ENCODE measurements around the gene BSND.
"Not testable (repeated sequence)": the region's sequence is repeated elsewhere in the genome, so short reads cannot be mapped to it uniquely, and the experiment has no call there.

BSND gene

DNA sequence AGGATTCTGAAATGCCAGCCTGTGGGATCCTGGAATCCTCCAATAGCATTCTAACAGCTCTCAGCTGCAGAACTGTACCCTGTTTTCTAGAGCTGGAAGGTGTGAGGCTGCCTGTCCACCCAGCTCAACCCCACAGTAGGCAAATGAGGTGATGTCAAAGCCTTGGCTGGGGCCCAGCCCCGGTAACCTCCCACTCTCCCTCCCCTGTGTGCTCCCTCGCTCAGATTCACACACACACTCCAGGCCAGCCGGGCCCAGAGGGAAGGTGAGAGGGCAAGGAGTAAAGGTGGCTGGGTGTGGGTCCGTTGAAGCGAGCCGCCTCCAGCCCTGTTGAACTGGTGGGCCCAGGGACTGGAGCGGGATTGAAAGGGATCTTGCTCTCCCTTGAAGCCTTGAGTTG is at the start of gene BSND:
Gene BSND (plus strand): TSS at position 257 of the 400 bp plus-strand sequence. CDS start 254 bp downstream, outside the sequence.
- no peak for DNase-seq (ENCODE audit: low read depth)

DNA sequence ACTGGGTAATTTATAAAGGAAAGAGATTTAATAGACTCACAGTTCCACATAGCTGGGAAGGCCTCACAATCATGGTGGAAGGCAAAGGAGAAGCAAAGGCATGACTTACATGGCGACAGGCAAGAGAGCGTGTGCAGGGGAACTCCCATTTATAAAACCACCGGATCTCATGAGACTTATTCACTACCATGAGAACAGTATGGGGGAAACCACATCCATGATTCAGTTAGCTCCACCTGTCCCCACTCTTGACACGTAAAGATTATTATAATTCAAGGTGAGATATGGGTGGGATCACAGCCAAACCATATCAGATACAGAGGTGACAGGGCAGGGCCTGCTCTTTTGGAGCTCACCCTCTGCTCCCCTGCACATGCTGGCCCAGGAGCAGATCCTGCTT is 49.7 kb upstream of the BSND start:
- no peak for DNase-seq (ENCODE audit: low read depth)

DNA sequence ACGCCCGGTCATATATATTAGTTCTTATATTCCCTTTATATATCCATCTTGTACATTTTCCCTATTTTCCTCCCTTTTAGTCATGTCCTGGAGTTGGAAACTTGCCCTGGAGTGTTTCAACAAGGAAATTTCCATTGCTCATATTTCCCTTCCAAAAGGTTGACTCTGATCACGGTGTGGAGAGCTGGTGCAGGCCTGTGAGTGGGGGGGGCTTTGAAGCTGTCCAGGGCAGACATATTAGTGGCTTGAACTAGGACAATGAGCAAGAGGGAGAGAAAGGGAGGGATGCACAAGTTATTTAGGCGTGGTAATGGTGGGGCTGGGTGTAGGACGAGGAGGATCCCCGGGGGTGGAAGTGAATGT is 48.7 kb upstream of the BSND start:
- no peak for DNase-seq (ENCODE audit: low read depth)

DNA sequence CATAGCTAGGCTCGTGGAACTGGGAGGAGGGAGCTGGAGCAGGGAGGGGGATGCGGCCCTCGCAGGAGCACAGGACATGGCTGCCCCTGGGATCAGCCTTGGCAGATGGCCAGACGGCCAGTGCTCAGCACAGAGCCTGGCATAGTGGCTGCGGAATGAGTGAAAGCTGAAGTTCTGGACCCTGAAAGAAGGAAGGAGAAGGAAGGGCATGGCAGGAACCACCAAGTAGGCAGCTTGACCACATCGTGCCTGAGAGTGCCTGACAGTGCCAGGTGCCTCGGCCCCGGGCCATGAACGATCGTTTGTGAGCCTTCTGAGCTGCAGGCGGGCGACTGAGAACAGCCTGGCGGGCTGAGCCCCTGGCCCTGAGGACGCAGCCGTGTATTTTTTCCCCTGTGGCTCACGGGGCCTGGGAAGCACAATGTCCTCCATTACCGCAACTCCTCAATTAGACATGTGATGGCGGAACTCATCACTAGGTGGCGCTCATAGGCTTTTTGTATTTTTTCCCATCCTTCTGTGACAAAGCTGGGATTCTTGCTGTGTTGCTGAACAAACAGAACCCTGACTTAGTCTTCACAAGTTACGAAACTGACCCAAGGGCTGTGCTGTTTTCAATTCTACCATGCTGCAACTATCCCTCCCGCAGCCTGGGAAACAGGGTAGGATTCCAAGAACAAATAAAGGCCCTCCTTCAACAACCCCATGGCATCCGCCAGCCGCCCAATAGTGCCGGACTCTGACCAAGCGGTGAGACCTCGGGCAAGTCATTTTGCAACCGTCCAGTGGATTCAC is 48.2 kb upstream of the BSND start:
- peak; percentile 69 for DNase-seq (ENCODE audit: low read depth)

DNA sequence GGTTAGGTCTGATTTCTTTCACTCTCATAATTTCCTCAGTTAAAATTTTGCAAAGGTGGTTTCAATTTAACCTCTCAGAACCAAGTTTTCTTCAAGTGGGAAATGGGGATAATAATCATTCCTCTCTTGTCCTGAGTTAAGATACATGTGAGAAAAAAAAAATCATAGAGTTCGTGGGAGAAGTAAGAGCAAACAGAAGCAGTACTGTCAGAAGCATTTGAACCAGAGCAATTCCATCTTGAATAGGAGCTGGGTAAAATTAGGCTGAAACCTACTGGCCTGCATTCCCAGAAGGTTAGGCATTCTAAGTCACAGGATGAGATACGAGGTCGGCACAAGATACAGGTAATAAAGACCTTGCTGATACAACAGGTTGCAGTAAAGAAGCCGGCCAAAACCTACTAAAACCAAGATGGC is 46.9 kb upstream of the BSND start:
- no peak for DNase-seq (ENCODE audit: low read depth)

DNA sequence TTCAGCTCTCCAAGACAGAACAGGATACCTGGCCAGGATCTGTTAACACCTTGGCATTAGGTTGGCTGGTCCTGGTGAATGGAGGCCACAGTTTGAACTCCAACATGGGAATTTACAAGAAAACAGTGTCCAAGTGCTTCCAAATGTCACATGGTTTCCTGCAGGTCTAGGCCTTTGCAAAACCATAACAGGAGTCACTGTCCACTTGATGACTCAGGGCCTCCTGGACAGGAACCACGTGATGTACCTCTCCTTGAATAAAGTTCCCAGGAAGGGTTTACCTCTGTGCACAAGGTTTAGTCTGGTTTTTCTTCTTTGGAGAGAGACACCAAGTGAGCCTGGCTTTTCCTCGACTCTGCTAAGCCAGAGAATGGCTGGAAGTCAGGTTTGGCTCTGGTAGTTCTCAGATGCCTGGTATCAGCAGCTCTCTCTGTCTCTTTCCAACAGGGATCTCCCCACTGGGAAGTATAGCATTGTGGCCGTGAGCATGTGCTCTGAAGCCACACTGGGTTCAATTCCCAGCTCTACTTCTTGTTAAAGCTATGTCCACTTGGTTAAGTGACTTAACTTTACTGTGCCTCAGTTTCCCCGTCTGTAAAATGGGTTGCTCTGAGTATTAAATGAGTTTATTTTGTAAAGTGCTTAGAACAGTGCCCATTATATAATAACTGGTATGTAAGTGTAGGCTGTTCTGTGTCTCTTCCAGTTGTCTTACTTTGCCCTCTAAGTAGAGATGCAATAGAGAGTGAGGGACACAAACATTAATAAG is 45.6 kb upstream of the BSND start:
- DNase-seq (ENCODE audit: low read depth), result no peak

DNA sequence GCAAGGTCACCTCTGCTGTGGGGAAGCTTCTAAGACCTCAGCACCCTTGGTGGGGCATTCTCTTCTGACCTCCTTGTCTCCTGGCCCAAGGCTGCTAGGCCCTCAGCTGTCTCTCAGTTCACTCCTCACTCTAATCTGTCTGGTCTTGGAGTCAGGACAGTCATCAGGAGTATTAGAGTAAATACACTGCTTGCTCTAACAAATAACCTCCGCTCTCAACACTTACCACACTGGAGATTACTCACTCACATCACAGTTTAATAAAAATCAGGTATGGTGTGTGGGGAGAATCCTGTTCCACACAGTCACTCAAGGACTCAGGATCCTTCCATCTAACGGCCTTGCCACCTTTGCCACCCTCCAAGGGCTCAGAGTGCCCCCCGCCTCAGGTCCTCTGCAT is 44.9 kb upstream of the BSND start:
- DNase-seq (ENCODE audit: low read depth), result no peak

DNA sequence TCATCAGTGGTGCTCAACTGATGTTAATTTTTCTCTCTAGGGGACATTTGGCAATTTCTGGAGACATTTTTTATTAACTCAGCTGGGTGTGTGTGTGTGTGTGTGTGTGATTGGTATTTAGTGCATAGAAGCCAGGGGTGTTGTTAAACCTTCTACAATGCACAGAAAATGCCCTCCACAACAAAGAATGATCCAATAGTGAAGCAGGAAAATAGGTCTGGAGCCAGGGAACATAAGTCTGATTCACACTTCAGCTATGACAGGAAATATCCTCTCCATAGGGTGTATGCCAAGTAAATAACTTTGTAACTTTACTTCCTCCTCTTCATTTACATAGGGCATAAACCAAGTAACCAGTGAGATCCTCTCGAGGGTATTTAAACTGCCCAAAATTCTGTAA is 43.4 kb upstream of the BSND start:
- no peak for DNase-seq (ENCODE audit: low read depth)

DNA sequence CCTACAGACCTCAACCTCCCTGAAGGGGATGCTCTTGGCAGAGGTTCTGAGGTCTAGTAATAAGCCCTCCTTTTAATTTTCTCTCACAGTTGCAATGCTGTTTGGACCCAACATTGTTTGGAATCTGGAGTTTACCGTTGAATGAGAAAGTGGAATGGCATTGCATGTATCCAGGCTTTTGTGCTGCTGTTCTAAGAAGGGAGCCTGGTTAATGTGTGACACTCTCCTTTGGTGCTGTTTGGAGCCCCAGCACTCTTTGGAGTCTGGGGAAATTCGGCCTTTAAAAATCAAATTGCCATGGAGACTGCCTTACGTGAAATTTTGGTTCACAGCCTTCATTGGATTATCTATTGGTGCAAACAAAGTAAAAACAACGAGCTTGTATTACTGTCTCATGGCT is 42.0 kb upstream of the BSND start:
- no peak for DNase-seq (ENCODE audit: low read depth)

DNA sequence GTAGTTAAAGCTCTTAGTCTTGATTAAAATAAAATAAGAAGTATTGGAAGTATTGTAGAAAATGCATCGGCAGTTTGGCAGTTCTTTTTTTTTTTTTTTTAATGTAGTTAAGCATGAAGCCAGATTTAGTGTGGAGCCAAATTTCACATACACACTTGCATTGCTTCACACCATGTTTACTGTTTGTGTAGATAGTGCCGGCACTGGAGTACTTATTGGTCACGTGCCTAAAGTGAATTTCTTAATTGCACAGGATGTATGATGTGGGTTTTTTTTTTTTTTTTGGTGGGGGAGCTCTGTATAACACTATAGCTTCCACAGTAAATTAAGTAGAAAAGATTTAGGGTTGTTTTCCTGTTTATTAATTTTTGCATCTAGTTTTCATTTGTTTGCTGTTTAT is 39.5 kb upstream of the BSND start:
- DNase-seq (ENCODE audit: low read depth), result no peak

DNA sequence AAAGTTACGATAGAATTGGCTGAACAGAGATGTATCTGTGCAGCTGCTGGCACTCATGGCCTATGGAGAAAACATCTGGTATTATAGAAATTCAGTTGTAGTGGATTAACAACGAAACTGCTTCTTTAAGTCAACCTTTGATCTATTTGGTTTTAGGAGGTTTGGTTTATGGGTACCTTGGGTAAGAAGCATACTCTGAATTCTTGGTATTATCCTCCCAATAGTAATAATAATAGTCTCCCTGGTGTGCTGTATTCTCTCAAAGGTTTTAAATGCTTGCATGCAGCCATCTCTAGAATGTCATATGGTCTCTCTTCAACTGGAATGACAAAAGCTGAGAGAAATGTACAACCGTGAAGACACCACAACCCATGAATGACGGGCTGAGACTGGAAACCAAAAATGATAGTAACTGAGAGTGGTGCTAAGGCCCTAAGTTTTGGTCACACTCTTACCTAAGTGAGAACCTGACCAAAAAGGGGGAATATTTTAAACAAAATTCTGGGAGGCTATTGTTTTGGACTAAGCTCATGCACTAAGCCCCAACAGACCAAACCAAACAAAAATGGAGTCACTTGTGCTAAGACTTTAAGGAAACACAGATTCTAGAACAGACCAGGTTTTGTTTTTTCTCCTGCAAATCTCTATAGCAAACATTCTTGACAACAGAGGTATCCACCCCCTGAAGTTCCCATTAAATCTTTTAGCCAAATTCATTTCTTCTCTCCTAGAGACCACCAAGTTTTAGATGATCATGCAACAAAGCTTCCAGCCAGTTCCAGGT is 35.9 kb upstream of the BSND start:
- no peak for DNase-seq (ENCODE audit: low read depth)

DNA sequence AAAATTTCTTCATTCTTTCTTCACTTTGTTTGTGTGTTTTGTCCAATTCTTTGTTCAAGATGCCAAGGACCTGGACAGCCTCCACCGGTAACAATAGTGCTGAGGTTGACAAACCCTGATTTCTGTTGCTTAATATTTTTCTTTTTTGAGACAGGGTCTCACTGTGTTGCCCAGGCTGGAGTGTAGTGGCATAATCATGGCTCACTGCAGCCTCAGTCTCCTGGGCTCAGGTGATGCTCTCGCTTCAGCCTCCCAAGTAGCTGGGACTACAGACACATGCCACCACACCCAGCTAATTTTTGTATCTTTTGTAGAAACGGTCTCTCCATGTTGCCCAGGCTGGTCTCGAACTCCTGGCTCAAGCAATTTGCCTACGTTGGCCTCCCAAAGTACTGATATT is 34.9 kb upstream of the BSND start:
- not testable (repeated sequence) for DNase-seq (ENCODE audit: low read depth)

DNA sequence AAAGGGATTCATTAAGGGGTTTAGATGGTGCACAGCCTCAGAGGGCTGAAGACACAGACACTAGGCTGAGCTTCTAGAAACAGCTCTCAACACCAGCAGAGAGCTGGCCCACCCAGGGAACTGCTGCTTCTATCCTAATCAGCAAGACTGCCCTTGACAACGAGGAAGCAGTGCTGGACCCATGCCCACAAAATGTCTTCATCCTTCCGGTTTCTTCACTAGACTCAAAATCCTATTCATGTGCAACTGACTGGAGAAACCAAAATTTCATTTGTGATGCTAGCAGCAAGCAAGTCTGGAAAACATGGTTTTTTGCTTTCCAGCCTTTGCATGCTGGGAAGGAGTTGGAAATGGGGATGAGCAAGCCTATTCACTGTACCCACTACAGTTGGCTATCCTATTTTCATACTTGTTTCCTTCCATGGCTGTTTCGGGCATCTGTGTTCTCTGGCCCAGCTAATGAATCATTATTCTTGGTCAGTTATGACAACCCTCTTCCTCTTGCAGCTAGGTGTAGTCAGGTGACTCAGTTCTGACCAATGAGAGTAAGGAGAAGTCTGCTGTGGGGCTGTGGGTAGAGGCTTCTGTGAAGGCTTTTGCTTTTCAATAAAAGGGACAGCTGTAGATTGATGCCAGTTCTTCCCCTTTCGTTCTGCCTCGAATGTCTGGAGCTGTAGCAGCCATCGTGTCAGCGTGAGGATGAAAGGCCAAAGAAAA is 33.0 kb upstream of the BSND start:
- DNase-seq (ENCODE audit: low read depth), result no peak

DNA sequence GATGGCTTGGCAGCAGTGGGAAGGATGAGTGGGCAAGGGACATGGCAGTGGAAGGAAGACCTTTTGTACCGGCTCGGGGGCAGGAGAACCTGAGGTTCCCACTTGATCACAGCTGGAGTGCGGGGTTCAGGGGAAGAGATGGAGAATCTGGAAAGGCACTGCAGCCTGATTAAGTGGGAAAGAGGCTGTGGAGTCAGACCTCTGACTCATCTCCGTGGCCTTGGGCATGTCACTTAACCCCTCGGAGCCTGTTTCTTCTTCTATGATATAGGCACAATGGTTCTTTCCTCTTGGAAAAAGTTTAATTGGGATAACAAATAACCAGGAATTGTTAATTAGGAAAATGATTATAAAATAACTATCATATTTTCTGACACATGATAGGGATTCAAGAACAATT is 31.4 kb upstream of the BSND start:
- DNase-seq (ENCODE audit: low read depth), result no peak

DNA sequence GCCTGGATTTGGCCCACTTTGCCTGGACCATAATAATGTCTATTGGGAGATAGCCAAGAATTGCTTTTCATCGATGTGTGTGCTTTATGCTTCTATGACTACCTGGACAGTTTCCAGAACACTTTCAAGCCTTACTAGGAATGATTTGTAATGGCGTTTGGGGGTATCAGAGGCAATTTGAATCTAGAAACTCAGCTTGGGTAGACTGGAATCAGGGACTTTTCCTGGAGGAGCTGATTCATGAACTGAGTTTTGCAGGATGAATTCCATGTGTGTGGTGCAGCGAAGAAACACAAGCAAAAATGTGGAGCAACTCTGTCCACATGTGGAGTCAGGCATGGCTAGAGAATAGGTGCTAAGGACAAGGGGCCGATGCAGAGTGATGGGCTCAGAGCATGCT is 30.2 kb upstream of the BSND start:
- DNase-seq (ENCODE audit: low read depth), result no peak

DNA sequence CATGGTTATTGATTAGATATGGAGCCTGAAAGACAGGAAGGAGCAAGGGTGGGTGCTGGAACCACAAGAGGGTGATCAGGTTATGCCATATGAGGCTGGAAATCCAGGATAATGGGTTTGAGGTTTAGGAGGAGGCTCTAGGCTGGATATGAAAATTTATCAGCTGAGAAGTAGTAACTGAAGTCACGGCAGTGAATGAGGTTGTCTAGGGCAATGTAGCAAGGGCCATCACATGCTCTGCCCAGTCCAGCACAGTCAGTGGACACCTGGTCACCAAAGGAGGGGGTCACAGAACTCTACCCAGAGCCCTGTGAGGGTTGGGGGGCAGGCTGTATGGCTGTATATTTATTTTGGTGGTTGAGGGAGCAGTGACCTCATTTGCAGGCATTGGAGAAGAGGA is 28.9 kb upstream of the BSND start:
- no peak for DNase-seq (ENCODE audit: low read depth)

DNA sequence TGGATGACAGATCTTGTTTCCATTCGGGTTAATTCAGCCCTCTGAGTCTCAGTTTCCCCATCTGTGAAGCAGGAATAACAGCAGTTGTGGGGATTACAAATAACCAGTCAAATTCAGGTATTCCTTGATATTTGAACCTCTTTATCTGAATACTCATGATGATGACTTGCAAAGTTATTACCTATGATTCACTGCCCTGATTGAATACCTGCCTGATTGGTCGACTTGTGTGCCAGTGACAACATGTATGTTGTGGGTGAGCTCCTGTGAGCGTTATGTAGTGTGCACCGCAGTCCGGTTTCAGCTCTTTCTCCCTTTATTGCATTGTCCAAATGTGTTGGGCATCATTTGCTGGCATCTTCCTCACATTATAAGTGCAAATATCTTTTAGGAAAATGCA is 27.8 kb upstream of the BSND start:
- no peak for DNase-seq (ENCODE audit: low read depth)

DNA sequence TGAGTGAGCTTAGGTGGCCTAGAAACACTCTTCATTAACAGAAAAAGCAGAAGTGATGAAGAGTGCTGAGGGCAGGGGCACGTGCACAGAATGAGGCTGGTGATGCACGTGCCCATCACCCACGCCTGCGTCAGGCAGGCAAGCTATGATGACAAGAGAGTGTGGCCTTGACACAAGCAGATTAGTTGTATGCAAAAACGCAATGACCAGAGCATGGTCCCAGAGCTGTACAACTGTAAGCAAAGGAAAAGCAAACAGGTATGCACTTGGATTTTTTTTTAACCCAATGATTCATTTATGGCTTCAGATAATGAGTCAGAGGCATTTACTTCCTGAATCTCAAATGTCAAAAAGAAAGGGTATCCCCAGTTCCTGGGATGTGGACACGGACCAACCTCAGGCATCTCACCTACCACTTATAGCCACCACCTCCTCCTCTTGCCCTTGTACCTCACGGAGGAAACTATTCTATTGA is 27.4 kb upstream of the BSND start:
- no peak for DNase-seq (ENCODE audit: low read depth)

DNA sequence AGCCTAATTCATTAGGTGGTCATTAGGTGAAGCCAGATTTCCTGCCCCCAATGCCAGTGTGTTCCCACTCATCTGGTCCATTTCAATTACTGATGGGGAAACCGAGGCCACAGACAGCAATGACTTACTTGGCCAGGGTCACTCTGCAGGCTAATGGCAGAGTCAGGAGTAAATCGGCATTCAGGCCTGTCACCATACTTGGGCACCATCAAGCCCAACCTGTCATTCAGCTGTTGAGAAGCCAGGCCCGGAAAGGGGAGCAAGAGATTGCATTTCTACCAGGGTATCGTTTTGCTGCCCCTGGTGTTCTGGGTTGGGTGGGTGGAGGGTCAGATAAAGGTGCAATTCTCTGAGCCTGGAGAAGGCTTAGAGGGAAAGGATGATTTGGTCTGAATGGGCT is 26.3 kb upstream of the BSND start:
- DNase-seq (ENCODE audit: low read depth), result no peak

DNA sequence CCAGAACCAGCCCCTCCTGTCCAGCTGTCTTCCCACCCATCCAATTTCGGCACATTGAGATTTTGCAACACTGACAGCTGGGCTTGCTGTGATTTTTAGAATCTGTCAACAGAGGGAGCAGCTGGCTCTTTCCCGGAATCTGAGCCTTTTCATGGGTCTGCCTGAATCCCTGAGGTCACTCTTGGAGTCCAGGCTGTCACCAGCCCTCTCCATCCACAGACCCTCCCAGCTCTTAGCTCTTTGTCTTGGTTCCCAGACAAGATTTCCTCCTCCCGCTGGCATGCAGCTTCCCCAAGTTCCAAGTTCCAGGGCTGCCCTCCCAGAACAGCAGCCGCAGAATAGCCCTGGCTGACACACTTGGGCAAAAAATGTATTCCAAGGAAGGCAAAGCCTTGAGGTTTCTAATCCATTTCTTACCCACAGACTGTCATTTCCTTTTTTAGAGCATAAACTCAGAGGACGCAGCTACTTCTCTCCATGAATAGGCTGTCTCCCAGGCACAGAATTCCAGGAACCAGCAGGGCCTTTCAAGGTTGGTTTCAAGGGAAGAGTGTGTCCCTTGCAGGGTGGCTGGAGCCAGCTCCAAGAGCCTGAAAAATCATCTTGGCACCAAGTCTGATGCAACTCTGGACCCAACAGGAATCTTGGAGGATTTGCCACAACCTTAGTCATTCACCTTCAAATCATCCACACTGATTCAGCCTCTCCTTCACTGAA is 25.4 kb upstream of the BSND start:
- DNase-seq (ENCODE audit: low read depth), result peak; percentile 21

DNA sequence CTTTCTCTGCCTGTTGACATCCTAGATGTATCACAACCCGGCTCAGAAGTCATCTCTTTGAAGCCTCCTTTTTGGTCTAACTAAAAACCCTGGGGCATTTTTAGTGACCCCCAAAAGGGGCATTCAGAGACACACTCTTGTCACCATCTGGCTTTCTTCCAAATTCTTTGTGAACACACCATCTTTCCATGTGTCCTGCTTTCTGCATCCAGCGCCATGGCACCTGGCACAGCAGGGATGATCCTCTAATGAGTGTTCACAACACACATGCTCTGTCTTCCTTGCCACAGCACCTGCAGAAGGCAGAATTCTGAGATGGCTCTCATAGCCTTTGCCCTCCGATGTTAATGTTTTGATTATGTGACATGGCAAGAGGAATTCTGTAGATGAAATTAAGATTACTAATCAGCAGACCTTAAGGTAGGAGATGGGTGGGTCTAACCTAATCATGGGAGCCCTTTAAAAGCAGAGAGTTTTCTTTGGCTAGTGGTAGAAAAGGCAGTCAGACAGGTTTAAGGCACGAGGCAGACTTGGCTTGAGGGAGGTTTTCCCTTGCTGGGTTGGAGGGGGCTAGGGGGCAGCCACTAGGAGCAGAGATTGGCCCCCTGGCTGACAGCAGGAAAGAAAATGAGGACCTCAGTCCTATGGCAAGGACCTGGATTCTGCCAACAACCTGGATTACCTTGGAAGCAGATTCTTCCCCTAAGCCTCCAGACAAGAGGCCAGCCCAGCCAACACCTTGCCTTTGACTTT is 23.2 kb upstream of the BSND start:
- DNase-seq (ENCODE audit: low read depth), result no peak
